Sciatic nerve (tissue), 2 donors: ENCODE results near the gene SLC24A3. TPM values are rescaled to one million over a fixed set of nuclear protein-coding genes. Genes with fewer than 3 reads are reported as not detected.

Experiments
- ATAC-seq: fragments of 200-7000 bp; cut with Tn5 transposase; one replicate; pipeline ENCODE4 v1.9.1; 2020; ENCODE audit warnings: mild to moderate bottlenecking, moderate library complexity
- DNase-seq: peaks from one replicate; pipeline ENCODE4 v3.0.0-alpha.2; 2020; ENCODE audit warnings: low spot score
- intact Hi-C: fragments of 100-400 bp; cut with DNase I; formaldehyde crosslinking; loops from one replicate; pipeline ENCODE4 v1.14.2; 2022
- total RNA-seq: library from RNA; stranded (reverse); fragmentation: NEBNext Ultra II Directional; extraction: Animal tissue kit (Norgen Biotek cat#: 25700); gene quantifications from one replicate; pipeline ENCODE4 v1.2.1, GENCODE V29; 2021
- donor health status: DM: no; HTN: no; CAD: no.
- donor health status: DM: no; HTN: no; CAD: no.

Gene SLC24A3
- total RNA-seq, 1 donor from 2014 or later = 2.0 TPM

DNA sequence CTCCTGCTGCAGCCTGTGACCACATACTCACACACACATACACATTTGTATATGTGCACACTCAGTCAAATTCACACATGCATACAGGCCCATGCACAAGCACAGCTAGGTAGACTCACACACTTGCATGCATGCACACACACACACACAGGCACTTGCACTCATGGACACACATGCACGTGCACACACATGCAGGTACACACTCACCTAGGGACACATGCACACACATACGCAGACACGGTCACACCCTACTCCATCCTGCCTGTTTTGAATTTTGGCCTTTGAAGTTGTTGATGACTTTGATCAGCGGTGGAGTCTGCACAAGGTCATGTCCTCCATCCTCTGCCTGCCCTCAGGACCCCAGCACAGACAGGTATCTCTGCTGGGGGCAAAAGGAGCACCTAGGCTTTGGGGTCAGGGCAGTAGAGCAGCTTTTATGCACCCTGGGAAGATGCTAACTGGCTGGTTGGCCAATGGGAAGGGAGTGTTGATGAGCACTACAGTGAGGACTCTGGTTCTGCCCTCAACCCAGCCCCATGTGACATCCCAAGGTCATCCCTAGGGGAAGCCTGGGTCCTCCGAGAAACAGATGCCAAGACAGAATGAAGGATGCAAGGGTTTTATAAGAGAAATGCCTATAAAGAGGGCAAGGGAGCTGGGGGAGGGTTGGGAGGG lies 218.3 kb downstream of the SLC24A3 start:
- intact Hi-C loops = no loop called here
- ATAC-seq (no peak), DNase-seq (no peak)

DNA sequence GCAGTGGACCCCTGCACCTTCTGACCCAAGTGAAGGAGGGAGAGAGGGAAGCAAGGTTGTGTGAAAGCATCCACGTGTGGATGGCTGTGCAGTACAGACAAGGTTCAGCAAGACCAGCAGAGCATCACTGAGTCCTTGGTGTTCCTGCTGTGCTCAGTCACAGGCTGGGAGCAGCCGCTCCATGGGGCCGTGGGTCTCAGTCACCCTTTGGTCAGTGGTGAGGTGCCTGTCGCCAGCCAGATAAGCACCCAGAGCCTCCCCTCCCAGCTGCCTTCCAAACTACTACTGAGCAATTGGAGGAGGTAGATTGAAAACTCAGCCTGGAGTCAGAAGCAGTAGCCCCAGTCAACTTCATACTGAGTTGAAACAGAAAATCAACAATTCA lies 218.9 kb downstream of the SLC24A3 start:
- intact Hi-C loops = no loop called here
- ATAC-seq (no peak), DNase-seq (no peak)

DNA sequence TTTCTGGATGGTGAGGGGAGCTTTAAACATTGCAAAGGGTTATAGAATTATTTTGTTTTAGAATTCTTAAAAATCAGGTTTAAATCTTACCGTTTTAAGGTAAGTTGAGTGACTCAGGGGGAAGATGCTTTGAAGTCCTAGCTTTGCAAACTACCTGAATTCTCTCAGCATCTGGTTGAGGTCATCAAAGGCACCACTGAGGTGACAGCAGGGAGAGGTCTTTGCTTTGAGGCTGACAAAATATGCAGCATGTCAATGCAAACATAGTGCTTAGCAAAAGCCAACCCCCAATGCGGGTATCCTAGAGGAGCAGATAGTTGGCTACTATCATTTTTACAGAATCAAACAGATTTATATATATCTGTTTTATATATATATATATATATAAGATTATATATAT lies 219.5 kb downstream of the SLC24A3 start:
- intact Hi-C loops = no loop called here
- DNase-seq (no peak), ATAC-seq (no peak)

DNA sequence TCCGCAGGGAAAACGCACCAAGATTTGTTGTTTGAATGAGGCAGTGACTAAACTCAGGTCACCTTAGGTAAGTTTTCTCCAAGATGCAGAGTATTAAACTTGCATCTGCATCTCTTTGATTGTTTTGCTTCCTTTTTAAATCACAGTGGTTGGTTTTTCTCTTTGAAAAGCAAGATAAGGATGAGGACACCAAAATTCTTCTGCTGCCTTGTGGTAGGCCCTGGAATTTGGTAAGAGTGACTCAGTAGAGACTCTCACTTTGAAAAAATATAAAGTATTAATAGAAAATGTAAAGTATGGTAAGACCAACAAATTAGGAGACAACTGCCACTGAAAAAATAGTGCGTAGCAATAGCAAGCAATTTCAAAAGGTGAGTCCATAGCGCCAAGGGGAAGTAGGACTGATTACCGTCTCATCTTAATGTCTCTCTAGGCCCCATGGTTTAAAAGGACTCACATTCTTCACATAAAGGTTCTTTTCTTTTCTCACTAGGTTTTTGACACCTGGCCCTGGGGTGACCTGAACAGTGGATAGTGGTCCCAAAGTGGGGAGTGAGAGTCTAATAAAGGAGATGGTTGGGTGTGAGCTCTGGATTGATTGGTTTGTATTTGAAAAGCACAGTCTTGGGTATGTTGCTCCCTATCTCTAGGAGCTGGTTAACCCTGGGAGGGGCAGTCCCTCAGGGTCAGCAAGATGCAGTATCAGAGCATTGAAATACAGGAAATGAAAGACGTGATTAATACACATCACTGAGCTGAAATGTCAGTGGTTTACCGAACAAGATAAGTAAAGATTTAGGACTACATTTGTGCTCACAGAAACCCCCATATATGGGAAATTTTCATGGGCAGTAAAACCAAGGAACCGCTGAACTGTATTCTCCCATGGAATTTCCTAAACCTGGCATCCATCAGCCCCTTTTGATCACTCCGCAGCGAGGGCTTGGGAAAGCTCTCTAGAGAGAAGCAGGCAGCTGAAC lies 221.2 kb downstream of the SLC24A3 start:
- DNase-seq (no peak), ATAC-seq (no peak)
- intact Hi-C loops = no loop called here

GRCh38 chr20:19435316-19435715 lies 222.9 kb downstream of the SLC24A3 start:
- no peak for DNase-seq
- no peak for ATAC-seq
- intact Hi-C loops = no loop called here

- intact Hi-C loops = no loop called here
- ATAC-seq (no peak), DNase-seq (no peak)
Measured at GRCh38 chr20:19435821-19436220, 223.4 kb downstream of the SLC24A3 start.

GRCh38 chr20:19438488-19438887 lies 226.0 kb downstream of the SLC24A3 start:
- no peak for DNase-seq
- intact Hi-C loops = no loop called here
- no peak for ATAC-seq

GRCh38 chr20:19440660-19441527 lies 228.5 kb downstream of the SLC24A3 start:
- DNase-seq = no peak
- no peak for ATAC-seq
- intact Hi-C loops = no loop called here

DNA sequence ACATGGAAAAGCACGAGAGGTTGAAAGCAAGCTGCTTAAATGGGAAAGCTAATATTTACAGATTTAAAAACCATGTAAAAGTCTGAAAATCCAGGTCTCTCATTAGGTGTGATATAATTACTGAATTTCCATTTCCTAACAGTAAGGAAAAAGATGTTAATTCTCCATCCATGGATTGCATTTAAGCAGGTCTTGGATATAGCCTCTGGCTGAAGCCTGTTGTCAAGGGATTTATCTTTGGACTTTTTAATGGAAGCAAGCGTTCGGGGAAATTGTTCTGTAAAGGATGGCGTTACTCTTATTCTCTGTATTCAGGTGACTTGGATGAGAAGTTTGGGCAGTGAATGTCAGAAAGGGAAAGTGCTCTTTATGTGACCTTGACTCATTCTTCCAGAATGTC lies 233.8 kb downstream of the SLC24A3 start:
- intact Hi-C loops = no loop called here
- no peak for DNase-seq
- no peak for ATAC-seq

- intact Hi-C loops = no loop called here
- no peak for DNase-seq
- ATAC-seq = no peak
Measured at GRCh38 chr20:19448632-19449031, 236.2 kb downstream of the SLC24A3 start.

GRCh38 chr20:19449051-19449450 lies 236.6 kb downstream of the SLC24A3 start:
- no peak for DNase-seq
- no peak for ATAC-seq
- intact Hi-C loops = no loop called here

GRCh38 chr20:19451231-19451922 lies 238.9 kb downstream of the SLC24A3 start:
- intact Hi-C loops = no loop called here
- ATAC-seq (no peak), DNase-seq (no peak)

- DNase-seq = no peak
- intact Hi-C loops = no loop called here
- no peak for ATAC-seq
Measured at GRCh38 chr20:19451923-19452295, 239.5 kb downstream of the SLC24A3 start.

DNA sequence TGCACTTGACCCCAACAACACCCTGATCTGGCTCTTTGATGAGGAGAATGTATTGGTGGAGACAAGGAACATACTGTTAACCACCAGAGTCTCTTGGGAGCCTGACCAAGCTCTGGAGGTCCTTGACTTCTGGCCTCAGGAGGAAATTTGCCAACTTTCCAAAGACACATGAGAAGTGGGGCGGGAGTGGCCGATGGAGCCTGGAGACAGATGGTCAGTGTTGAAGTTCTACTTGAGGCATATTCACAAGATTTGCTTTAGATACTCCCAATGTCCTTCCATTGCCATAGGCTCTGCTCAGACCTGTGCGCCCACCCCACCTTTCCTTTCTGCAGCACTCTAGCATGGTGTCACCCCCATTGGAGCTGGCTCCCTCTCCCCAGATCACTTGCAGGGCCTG lies 241.0 kb downstream of the SLC24A3 start:
- DNase-seq = no peak
- peak; percentile 22 for ATAC-seq
- intact Hi-C loops = no loop called here

GRCh38 chr20:19453862-19454261 lies 241.4 kb downstream of the SLC24A3 start:
- ATAC-seq (no peak), DNase-seq (no peak)
- intact Hi-C loops = no loop called here

- intact Hi-C loops = no loop called here
- no peak for DNase-seq
- no peak for ATAC-seq
Measured at GRCh38 chr20:19456595-19457395, 244.4 kb downstream of the SLC24A3 start.

DNA sequence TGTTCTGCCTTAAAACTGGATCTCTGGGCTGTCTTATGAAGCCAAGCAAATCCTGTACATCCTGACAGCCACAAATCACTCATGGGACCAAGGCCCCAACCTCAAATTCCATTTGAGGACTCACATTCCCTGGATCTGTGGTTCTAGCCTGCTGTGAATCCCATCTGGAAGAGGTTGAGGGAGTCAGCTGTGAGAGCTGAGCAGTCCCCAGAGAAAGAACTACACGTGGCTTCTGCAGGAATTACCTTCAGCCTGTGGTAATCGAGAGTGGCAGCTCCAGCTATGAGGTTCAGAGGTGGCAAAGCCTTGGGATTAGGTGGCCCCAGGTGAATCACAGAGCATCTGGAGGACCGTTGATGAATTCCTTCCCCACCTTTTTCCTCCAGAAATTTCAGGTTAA lies 245.2 kb downstream of the SLC24A3 start:
- intact Hi-C loops = no loop called here
- DNase-seq = no peak

DNA sequence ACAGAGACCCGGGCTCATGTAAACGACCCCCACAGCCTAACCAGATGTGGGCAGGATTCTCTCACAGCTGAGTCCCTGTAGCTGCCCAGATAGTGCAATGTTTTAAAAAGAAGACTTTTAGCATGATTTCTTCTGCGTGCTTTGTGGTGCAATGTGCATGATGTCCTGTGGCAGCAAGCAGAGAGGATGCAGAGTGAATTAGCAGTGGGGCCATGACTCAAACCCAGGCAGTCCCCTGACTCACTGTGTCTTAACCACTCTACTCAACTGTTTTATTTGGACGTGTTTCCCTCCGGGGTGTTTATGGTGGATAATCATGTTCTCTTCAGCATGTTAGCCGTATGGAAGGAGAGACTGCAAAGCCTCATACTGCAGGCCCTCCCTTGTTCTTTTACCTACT lies 247.9 kb downstream of the SLC24A3 start:
- intact Hi-C loops = no loop called here
- ATAC-seq (no peak), DNase-seq (no peak)

More for the DNA sequence above, 245.2 kb downstream of the SLC24A3 start:
- no peak for ATAC-seq
